ENCODE results near the gene CCDC13.

The CCDC13 gene

DNA sequence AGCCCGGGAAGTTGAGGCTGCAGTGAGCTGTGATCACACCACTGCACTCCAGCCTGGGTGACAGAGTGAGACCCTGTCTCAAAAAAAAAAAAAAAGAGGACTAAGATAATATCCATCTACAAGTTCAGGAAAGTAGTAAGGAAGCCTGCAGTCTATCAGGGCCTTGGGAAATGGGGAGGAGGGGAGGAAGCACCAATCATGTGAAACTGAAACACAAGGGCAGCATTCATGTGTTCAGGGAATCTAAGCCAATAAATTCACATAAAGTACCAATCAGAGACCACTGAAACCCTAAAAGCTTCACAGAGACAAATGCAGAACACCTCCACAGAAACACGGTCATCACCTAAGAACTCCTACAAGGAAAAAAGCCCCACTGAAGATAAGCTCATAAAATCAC is 47.6 kb downstream of the CCDC13 start (continued):
- TF ChIP-seq, protein P1, sequence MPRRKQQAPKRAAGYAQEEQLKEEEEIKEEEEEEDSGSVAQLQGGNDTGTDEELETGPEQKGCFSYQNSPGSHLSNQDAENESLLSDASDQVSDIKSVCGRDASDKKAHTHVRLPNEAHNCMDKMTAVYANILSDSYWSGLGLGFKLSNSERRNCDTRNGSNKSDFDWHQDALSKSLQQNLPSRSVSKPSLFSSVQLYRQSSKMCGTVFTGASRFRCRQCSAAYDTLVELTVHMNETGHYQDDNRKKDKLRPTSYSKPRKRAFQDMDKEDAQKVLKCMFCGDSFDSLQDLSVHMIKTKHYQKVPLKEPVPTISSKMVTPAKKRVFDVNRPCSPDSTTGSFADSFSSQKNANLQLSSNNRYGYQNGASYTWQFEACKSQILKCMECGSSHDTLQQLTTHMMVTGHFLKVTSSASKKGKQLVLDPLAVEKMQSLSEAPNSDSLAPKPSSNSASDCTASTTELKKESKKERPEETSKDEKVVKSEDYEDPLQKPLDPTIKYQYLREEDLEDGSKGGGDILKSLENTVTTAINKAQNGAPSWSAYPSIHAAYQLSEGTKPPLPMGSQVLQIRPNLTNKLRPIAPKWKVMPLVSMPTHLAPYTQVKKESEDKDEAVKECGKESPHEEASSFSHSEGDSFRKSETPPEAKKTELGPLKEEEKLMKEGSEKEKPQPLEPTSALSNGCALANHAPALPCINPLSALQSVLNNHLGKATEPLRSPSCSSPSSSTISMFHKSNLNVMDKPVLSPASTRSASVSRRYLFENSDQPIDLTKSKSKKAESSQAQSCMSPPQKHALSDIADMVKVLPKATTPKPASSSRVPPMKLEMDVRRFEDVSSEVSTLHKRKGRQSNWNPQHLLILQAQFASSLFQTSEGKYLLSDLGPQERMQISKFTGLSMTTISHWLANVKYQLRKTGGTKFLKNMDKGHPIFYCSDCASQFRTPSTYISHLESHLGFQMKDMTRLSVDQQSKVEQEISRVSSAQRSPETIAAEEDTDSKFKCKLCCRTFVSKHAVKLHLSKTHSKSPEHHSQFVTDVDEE (CRISPR knock-in tag; IDR thresholded peaks at IDR 0.05) = no peak
- TF ChIP-seq, protein P2, sequence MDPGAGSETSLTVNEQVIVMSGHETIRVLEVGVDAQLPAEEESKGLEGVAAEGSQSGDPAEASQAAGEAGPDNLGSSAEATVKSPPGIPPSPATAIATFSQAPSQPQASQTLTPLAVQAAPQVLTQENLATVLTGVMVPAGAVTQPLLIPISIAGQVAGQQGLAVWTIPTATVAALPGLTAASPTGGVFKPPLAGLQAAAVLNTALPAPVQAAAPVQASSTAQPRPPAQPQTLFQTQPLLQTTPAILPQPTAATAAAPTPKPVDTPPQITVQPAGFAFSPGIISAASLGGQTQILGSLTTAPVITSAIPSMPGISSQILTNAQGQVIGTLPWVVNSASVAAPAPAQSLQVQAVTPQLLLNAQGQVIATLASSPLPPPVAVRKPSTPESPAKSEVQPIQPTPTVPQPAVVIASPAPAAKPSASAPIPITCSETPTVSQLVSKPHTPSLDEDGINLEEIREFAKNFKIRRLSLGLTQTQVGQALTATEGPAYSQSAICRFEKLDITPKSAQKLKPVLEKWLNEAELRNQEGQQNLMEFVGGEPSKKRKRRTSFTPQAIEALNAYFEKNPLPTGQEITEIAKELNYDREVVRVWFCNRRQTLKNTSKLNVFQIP (CRISPR knock-in tag; IDR thresholded peaks at IDR 0.05; ENCODE audit: borderline replicate concordance, low read depth) = no peak
- TF ChIP-seq SNAI2 (CRISPR knock-in tag; IDR thresholded peaks at IDR 0.05) (no peak), PPARA (CRISPR knock-in tag; IDR thresholded peaks at IDR 0.05; ENCODE audit: borderline replicate concordance) (no peak)

DNA sequence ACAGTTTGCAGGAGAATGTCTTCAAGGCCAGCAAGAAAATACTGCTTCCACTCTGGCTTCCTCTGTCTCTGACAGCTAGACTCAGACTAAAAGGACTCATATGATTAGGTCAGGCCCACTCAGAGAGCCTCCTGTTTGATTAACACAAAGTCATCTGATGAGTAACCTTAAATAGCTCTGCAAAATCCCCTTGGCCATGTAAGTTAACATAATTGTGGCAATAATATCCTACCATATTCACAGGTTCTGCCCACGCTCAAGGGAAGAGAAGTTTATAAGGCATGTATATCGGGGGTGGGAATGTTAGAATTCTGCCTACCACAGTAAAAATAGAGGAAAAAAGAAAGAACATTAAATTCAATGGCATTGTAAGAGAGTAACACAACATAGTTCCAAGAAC is 49.8 kb downstream of the CCDC13 start:
- TF ChIP-seq, protein P3, sequence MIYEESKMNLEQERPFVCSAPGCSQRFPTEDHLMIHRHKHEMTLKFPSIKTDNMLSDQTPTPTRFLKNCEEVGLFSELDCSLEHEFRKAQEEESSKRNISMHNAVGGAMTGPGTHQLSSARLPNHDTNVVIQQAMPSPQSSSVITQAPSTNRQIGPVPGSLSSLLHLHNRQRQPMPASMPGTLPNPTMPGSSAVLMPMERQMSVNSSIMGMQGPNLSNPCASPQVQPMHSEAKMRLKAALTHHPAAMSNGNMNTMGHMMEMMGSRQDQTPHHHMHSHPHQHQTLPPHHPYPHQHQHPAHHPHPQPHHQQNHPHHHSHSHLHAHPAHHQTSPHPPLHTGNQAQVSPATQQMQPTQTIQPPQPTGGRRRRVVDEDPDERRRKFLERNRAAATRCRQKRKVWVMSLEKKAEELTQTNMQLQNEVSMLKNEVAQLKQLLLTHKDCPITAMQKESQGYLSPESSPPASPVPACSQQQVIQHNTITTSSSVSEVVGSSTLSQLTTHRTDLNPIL (CRISPR knock-in tag; IDR thresholded peaks at IDR 0.05; ENCODE audit: low read depth) = no peak
- TF ChIP-seq, protein P4, sequence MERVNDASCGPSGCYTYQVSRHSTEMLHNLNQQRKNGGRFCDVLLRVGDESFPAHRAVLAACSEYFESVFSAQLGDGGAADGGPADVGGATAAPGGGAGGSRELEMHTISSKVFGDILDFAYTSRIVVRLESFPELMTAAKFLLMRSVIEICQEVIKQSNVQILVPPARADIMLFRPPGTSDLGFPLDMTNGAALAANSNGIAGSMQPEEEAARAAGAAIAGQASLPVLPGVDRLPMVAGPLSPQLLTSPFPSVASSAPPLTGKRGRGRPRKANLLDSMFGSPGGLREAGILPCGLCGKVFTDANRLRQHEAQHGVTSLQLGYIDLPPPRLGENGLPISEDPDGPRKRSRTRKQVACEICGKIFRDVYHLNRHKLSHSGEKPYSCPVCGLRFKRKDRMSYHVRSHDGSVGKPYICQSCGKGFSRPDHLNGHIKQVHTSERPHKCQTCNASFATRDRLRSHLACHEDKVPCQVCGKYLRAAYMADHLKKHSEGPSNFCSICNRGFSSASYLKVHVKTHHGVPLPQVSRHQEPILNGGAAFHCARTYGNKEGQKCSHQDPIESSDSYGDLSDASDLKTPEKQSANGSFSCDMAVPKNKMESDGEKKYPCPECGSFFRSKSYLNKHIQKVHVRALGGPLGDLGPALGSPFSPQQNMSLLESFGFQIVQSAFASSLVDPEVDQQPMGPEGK (CRISPR knock-in tag; IDR thresholded peaks at IDR 0.05; ENCODE audit: borderline replicate concordance) = no peak
- no peak for TF ChIP-seq ZNF70 (CRISPR knock-in tag; IDR thresholded peaks at IDR 0.05)
- TF ChIP-seq ISL1 (CRISPR knock-in tag; IDR thresholded peaks at IDR 0.05) = no peak
- TF ChIP-seq RARB (CRISPR knock-in tag; IDR thresholded peaks at IDR 0.05) = no peak
- no peak for TF ChIP-seq GLIS3 (CRISPR knock-in tag; IDR thresholded peaks at IDR 0.05)
- TF ChIP-seq, protein P5, sequence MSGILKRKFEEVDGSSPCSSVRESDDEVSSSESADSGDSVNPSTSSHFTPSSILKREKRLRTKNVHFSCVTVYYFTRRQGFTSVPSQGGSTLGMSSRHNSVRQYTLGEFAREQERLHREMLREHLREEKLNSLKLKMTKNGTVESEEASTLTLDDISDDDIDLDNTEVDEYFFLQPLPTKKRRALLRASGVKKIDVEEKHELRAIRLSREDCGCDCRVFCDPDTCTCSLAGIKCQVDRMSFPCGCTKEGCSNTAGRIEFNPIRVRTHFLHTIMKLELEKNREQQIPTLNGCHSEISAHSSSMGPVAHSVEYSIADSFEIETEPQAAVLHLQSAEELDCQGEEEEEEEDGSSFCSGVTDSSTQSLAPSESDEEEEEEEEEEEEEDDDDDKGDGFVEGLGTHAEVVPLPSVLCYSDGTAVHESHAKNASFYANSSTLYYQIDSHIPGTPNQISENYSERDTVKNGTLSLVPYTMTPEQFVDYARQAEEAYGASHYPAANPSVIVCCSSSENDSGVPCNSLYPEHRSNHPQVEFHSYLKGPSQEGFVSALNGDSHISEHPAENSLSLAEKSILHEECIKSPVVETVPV (CRISPR knock-in tag; IDR thresholded peaks at IDR 0.05) = no peak
- TF ChIP-seq ARNTL (CRISPR knock-in tag; IDR thresholded peaks at IDR 0.05; ENCODE audit: borderline replicate concordance, low read depth) = no peak
- no peak for TF ChIP-seq CSDC2 (CRISPR knock-in tag; IDR thresholded peaks at IDR 0.05)
- TF ChIP-seq OSR1 (CRISPR knock-in tag; IDR thresholded peaks at IDR 0.05) = no peak
- no peak for TF ChIP-seq PPARA (CRISPR knock-in tag; IDR thresholded peaks at IDR 0.05; ENCODE audit: borderline replicate concordance)
- no peak for TF ChIP-seq ZNF8 (CRISPR knock-in tag; IDR thresholded peaks at IDR 0.05)
- no peak for TF ChIP-seq ZFP30 (CRISPR knock-in tag; IDR thresholded peaks at IDR 0.05)
- no peak for TF ChIP-seq TOX (CRISPR knock-in tag; IDR thresholded peaks at IDR 0.05; ENCODE audit: borderline replicate concordance)
- TF ChIP-seq ZFP3 (CRISPR knock-in tag; IDR thresholded peaks at IDR 0.05) = no peak
- TF ChIP-seq ZNF565 (CRISPR knock-in tag; conservative IDR thresholded peaks at IDR 0.05; ENCODE audit: low read depth) = no peak
- TF ChIP-seq, protein P1 (CRISPR knock-in tag; IDR thresholded peaks at IDR 0.05) = no peak
- TF ChIP-seq ESRRG (CRISPR knock-in tag; IDR thresholded peaks at IDR 0.05) = no peak
- TF ChIP-seq ZC3H10 (CRISPR knock-in tag; IDR thresholded peaks at IDR 0.05) = no peak
- TF ChIP-seq BACH2 (CRISPR knock-in tag; IDR thresholded peaks at IDR 0.05; ENCODE audit: borderline replicate concordance) = no peak
- no peak for ATAC-seq
